ENCODE results near the gene ZNF891.

ZNF891 gene

GRCh38 chr12:133058203-133059113, 71.6 kb downstream of the ZNF891 start:
- no peak for DNase-seq

- no peak for DNase-seq
Measured at GRCh38 chr12:133057446-133057845, 72.6 kb downstream of the ZNF891 start.

Data from T-helper 9 cell (primary cell).